NCI-H69 (cell line): Measurements from ENCODE around the gene TDP1.

Experiments used
- DNase-seq: peaks from one replicate; lab custom pipeline; 2025; lab: John Stamatoyannopoulos, UW

The TDP1 gene

GRCh38 chr14:89941830-89942377, 13.8 kb upstream of the TDP1 start:
- no peak for DNase-seq

- no peak for DNase-seq
Measured at GRCh38 chr14:89947344-89947743, 8.4 kb upstream of the TDP1 start.

GRCh38 chr14:89952576-89952975, 3.2 kb upstream of the TDP1 start:
- DNase-seq: peak; percentile 87

- no peak for DNase-seq
Measured at GRCh38 chr14:89953602-89954001, 2.1 kb upstream of the TDP1 start.

GRCh38 chr14:89954070-89955021, 1.4 kb upstream of the TDP1 start, which contains the start of gene EFCAB11:
Gene EFCAB11 (minus strand): TSS chr14:89954730. CDS start chr14:89954660, 70 bp downstream.
- peak; percentile 100 for DNase-seq

GRCh38 chr14:89955022-89955744, 544 bp upstream of the TDP1 start:
- no peak for DNase-seq

GRCh38 chr14:89956661-89957009, 908 bp downstream of the TDP1 start:
- no peak for DNase-seq

GRCh38 chr14:89957376-89957775, 1.6 kb downstream of the TDP1 start:
- DNase-seq: no peak

- DNase-seq: no peak
Measured at GRCh38 chr14:89957791-89958190, 2.1 kb downstream of the TDP1 start.

- DNase-seq: no peak
Measured at GRCh38 chr14:89958966-89959365, 3.2 kb downstream of the TDP1 start.

GRCh38 chr14:89959853-89960445, 4.2 kb downstream of the TDP1 start:
- no peak for DNase-seq

- DNase-seq: peak; percentile 40
Measured at GRCh38 chr14:89960914-89961313, 5.2 kb downstream of the TDP1 start.

GRCh38 chr14:89963288-89963978, 7.7 kb downstream of the TDP1 start:
- no peak for DNase-seq

GRCh38 chr14:89965839-89966238, 10.1 kb downstream of the TDP1 start:
- DNase-seq: no peak

GRCh38 chr14:89973234-89973823, 17.6 kb downstream of the TDP1 start:
- DNase-seq: peak; percentile 74

GRCh38 chr14:89977668-89978067, 21.9 kb downstream of the TDP1 start:
- no peak for DNase-seq

GRCh38 chr14:89978656-89979055, 22.9 kb downstream of the TDP1 start:
- no peak for DNase-seq

GRCh38 chr14:89983375-89983774, 27.6 kb downstream of the TDP1 start:
- DNase-seq: no peak

- DNase-seq: no peak
Measured at GRCh38 chr14:89986462-89987160, 30.9 kb downstream of the TDP1 start.

GRCh38 chr14:89987161-89987475, 31.4 kb downstream of the TDP1 start:
- no peak for DNase-seq

- no peak for DNase-seq
Measured at GRCh38 chr14:89988787-89989186, 33.1 kb downstream of the TDP1 start.
